OCI-LY3 (cell line): ENCODE measurements around the gene ABHD12.

Experiments
- CTCF ChIP-seq: fragments of 200-600, 300-600 bp; sonication (generic); IDR thresholded peaks from 2 replicates; pipeline ENCODE4 v1.5.1; 2014; ENCODE audit warnings: antibody characterized with exemption, low read length, low read depth
- EZH2phosphoT487 ChIP-seq: fragments of 200-600 bp; shearing (Covaris generic); IDR thresholded peaks from 2 replicates; pipeline ENCODE4 v1.6.1; 2018; ENCODE audit warnings: antibody characterized with exemption, mixed run types, low read depth

- no peak for TF ChIP-seq CTCF
- TF ChIP-seq EZH2phosphoT487, result no peak
Observed at GRCh38 chr20:25364180-25364788, 26.4 kb downstream of the ABHD12 start.
